Measurements from ENCODE around the gene IMP3.

DNA sequence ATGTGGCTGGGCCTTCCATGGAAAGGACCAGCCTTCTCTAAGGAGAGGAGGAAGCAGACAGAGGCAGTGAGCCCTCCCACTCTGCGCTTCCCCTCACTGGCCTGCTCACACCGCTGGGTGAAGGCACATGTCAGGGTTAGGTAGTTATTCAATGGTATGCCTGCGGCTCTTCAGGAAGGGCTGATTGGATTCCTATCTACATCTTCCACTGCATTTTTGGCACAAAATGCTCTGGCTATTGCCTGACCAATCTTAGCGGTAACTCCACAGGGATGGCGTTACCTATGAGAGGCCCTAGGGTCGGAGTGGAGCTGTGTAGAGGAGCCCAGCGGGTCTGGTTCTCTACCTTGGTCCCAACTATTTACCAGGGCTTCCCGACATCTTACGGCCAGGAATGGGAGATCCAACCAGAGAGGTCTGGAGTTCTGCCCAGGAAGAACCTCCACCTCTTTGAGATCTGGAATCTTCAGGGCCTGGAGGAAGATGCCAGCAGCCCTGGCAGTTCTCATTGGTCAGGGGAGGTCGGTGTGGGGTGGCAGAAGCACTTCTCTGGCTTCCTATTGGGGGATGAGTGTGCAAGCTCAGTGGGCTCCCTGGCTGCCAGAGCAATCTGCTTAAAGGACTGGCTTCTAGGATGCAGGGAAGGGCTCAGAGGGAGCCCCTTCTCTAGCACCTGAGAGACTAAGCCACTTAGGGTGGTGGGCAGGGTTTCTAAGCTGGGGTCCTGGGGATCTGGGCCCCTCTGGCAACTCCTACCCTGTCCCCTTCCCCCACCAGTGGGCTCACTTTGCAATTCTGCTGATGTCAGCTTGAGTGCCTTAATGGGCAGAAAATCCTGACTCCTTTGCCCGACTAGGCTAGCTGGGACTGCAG is 31.9 kb upstream of the IMP3 start:
- no peak for TF ChIP-seq POLR2A (IDR thresholded peaks at IDR 0.05)
- TF ChIP-seq, protein P1, sequence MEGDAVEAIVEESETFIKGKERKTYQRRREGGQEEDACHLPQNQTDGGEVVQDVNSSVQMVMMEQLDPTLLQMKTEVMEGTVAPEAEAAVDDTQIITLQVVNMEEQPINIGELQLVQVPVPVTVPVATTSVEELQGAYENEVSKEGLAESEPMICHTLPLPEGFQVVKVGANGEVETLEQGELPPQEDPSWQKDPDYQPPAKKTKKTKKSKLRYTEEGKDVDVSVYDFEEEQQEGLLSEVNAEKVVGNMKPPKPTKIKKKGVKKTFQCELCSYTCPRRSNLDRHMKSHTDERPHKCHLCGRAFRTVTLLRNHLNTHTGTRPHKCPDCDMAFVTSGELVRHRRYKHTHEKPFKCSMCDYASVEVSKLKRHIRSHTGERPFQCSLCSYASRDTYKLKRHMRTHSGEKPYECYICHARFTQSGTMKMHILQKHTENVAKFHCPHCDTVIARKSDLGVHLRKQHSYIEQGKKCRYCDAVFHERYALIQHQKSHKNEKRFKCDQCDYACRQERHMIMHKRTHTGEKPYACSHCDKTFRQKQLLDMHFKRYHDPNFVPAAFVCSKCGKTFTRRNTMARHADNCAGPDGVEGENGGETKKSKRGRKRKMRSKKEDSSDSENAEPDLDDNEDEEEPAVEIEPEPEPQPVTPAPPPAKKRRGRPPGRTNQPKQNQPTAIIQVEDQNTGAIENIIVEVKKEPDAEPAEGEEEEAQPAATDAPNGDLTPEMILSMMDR (IDR thresholded peaks at IDR 0.05), result no peak
